OCI-LY1 (cell line): Measurements from ENCODE around the gene CORO2B.

Source experiments
- EZH2 ChIP-seq: fragments of 200-600 bp; sonication (generic), shearing (Covaris generic); IDR thresholded peaks from 2 replicates; pipeline ENCODE4 v1.8.0; 2017; ENCODE audit warnings: borderline replicate concordance, mixed run types, mild to moderate bottlenecking, antibody characterized with exemption, low read length, moderate library complexity, mixed read lengths
- TF ChIP-seq, protein P1 (sequence below): fragments of 200-600 bp; sonication (generic), shearing (Covaris generic); IDR thresholded peaks from 2 replicates; pipeline ENCODE4 v1.5.1; 2017; ENCODE audit warnings: mild to moderate bottlenecking, antibody characterized with exemption, low read length, moderate library complexity, mixed read lengths

DNA sequence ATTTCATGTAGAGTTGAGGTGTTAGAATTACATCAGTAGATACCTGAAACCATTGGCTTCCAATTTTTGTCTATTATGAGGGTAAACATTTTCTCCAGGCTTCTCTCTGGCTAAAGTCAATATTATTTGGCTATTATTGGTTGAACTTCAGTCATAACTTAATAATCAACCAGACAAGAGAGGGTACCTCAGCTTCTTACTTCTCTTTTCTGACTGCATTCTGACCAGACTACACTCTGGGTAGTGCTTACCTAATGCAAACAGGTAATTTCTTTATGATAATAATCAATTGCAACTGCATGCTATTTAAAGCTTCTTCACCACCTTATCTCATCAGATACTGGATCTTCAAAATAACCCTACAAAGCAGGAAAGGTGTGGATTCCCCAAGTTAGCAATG, 156.8 kb downstream of the CORO2B start:
- TF ChIP-seq, protein P1, sequence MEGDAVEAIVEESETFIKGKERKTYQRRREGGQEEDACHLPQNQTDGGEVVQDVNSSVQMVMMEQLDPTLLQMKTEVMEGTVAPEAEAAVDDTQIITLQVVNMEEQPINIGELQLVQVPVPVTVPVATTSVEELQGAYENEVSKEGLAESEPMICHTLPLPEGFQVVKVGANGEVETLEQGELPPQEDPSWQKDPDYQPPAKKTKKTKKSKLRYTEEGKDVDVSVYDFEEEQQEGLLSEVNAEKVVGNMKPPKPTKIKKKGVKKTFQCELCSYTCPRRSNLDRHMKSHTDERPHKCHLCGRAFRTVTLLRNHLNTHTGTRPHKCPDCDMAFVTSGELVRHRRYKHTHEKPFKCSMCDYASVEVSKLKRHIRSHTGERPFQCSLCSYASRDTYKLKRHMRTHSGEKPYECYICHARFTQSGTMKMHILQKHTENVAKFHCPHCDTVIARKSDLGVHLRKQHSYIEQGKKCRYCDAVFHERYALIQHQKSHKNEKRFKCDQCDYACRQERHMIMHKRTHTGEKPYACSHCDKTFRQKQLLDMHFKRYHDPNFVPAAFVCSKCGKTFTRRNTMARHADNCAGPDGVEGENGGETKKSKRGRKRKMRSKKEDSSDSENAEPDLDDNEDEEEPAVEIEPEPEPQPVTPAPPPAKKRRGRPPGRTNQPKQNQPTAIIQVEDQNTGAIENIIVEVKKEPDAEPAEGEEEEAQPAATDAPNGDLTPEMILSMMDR, result no peak
- TF ChIP-seq EZH2, result no peak
